ENCODE measurements around the gene IL17C. TPM values are rescaled to one million over a fixed set of nuclear protein-coding genes. Genes with fewer than 3 reads are reported as not detected.

IL17C gene
- total and polyA plus RNA-seq, 2 donors (not counting 3 experiments of a cell fraction or from before 2014, with no cell fraction given): 0.17 TPM; not detected in 1

GRCh38 chr16:88632587-88632930 lies 5.8 kb upstream of the IL17C start:
- no peak for FAIRE-seq
- TF ChIP-seq POLR2AphosphoS5 (IDR thresholded peaks at IDR 0.05; ENCODE audit: insufficient read depth, low read depth, low read length) (no peak), GATA2 (IDR thresholded peaks at IDR 0.05; ENCODE audit: insufficient read depth, insufficient read length, low read depth, low read length) (no peak), FOS (IDR thresholded peaks at IDR 0.05; ENCODE audit: borderline replicate concordance, insufficient read depth, low read length) (no peak), MYC (IDR thresholded peaks at IDR 0.05; ENCODE audit: low read depth, low read length) (no peak), CTCF (IDR thresholded peaks at IDR 0.05; ENCODE audit: extremely low read depth in 1 of 2, insufficient read depth in 1 of 2, low read depth in 1 of 2, low read length in 2 of 2) (no peak), EZH2 (IDR thresholded peaks at IDR 0.05; ENCODE audit: borderline replicate concordance, low read depth, low read length, severe bottlenecking) (no peak), MAX (IDR thresholded peaks at IDR 0.05; ENCODE audit: insufficient read depth, insufficient read length) (no peak), JUN (IDR thresholded peaks at IDR 0.05; ENCODE audit: borderline replicate concordance, insufficient read depth, insufficient read length, low read depth) (no peak), POLR2A (IDR thresholded peaks at IDR 0.05; ENCODE audit: low read depth, low read length) (no peak)

More at GRCh38 chr16:88632587-88632930, 5.8 kb upstream of the IL17C start:
- intact Hi-C loops (cut with micrococcal nuclease) (no loop called here), dilution Hi-C loops (cut with MboI; ENCODE audit: extremely low pct_ligation_motif_present, low sequenced_read_pairs) (no loop called here)
- Histone ChIP-seq H3K9me3 (replicated peaks; ENCODE audit: control insufficient read depth, insufficient read depth, low read length) (no peaks in the 10 kb centered on the region), H3K36me3 (ENCODE audit: control insufficient read depth in 2 of 2, extremely low read depth in 1 of 2, insufficient read depth in 2 of 2, low read length in 2 of 2) (peaks cover 2 to 12% of the 10 kb centered on the region in 2 experiments), H3K9ac (replicated peaks; ENCODE audit: extremely low read depth, insufficient read depth, low read length) (no peak overlapping the region), H3K4me1 (ENCODE audit: control insufficient read depth, extremely low read depth, insufficient read depth, low read length) (peaks cover 8% of the 10 kb centered on the region), H3K27ac (ENCODE audit: insufficient read depth, low read depth, low read length) (no peak overlapping the region), H3K9me1 (replicated peaks; ENCODE audit: control insufficient read depth, extremely low read depth, insufficient read depth, low read length) (no peaks in the 10 kb centered on the region), H2AFZ (ENCODE audit: low read depth, low read length) (no peak overlapping the region), H3K4me3 (replicated peaks in 1 of 3; ENCODE audit: insufficient read depth in 1 of 3, low read depth in 1 of 3, low read length in 3 of 3) (no peak overlapping the region), H3K4me2 (ENCODE audit: insufficient read depth, low read length) (no peak overlapping the region), H4K20me1 (replicated peaks; ENCODE audit: control insufficient read depth, extremely low read depth, insufficient read depth, low read length) (no peaks in the 10 kb centered on the region), H3K27me3 (ENCODE audit: control insufficient read depth in 2 of 2, insufficient read depth in 2 of 2, low read length in 2 of 2) (no peaks in the 10 kb centered on the region), H3K79me2 (ENCODE audit: control insufficient read depth, insufficient read depth, low read length) (no peaks in the 10 kb centered on the region)
- DNase-seq (ENCODE audit: low read depth, low spot score): no peak
- POLR2A ChIA-PET: no interaction called here
- no TSS peak for BruUV-seq (replicated peaks)
- CTCF ChIA-PET: no interaction called here

All from endothelial cell of umbilical vein (primary cell).